Activated T-helper 1 cell treated with anti-CD3 and anti-CD28 coated beads, Interleukin-12 subunit alpha, Interleukin-12 subunit beta, Interleukin-2, Interleukin-4 antibody, amounts not matched to agents 30 ng/mL and 10 ng/mL and 1 ng/mL, durations not matched to agents 14 hours and 24 hours and 36 hours (primary cell): Measurements from ENCODE around the gene SYT5. TPM values are rescaled to one million over a fixed set of nuclear protein-coding genes. Genes with fewer than 3 reads are reported as not detected.
"Not testable (repeated sequence)": the region's sequence is repeated elsewhere in the genome, so short reads cannot be mapped to it uniquely, and the experiment has no call there.

Experiments used
- DNase-seq: peaks from one replicate; pipeline ENCODE4 v3.0.0; 2021; ENCODE audit warnings: low spot score
- H3K27ac Mint-ChIP-seq: one replicate; pipeline ENCODE4 v1.8.0; 2021; ENCODE audit warnings: mild to moderate bottlenecking, mixed read lengths
- H3K27me3 Mint-ChIP-seq: one replicate; pipeline ENCODE4 v1.8.0; 2022; ENCODE audit warnings: mild to moderate bottlenecking, moderate library complexity, mixed read lengths; ENCODE audit not compliant: insufficient read depth
- H3K36me3 Mint-ChIP-seq: one replicate; pipeline ENCODE4 v1.8.0; 2021; ENCODE audit warnings: low read depth, mixed read lengths
- H3K4me1 Mint-ChIP-seq: one replicate; pipeline ENCODE4 v1.8.0; 2021; ENCODE audit warnings: low read depth, mixed read lengths
- H3K4me3 Mint-ChIP-seq: one replicate; pipeline ENCODE4 v1.8.0; 2021; ENCODE audit warnings: mild to moderate bottlenecking, moderate library complexity, mixed read lengths
- H3K9me3 Mint-ChIP-seq: one replicate; pipeline ENCODE4 v1.8.0; 2021; ENCODE audit warnings: mixed read lengths
- intact Hi-C: fragments of 100-400 bp; cut with micrococcal nuclease; formaldehyde crosslinking; loops from one replicate; pipeline ENCODE4 v1.15.1; 2024
- total RNA-seq: library from RNA; stranded (reverse); gene quantifications from 2 replicates; pipeline ENCODE4 v1.2.3, GENCODE V29; 2022

SYT5 gene
- total RNA-seq, 1 donor from 2014 or later: not detected

DNA sequence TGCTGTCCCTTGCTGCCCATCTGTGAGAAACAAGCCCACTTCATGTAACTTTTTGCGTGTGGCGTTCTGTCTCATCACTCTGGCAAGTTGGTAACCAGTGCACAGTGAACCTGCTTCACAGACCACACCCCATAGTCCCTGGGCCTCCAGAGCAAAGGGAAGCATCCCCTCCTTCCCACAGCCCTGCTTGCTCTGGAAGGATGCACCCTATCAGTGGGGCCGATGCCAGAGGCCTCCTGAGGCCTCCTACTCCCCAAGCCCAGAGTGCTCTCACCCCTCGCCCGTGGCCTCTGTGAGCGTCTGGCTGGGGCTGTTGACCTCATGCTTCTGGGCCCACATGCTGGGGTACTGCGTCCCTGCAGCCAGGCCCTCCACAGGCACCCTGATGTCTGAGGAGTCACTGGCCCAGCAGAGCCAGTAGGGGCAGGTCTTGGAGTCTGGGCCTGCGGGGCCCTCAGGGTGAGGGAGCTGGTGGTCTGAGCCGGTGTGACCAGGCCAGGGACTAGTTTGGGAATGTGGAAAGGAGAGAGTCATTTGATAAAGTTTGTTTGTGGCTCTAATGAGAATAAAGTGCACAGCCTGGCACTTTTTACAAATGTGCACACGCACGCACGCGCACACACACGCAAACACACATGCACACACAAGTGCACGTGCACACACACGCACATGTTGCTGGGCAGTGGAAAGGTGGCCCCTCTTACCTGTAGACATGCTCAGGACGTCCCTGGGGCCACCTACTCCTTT, 43.4 kb upstream of the SYT5 start:
- H3K4me1 Mint-ChIP-seq: no peaks in the 10 kb centered on the region
- no peak overlapping the region for H3K4me3 Mint-ChIP-seq
- intact Hi-C loops: no loop called here
- H3K27ac Mint-ChIP-seq: no peak overlapping the region
- peaks cover 5% of the 10 kb centered on the region for H3K9me3 Mint-ChIP-seq
- H3K27me3 Mint-ChIP-seq: no peaks in the 10 kb centered on the region
- no peak for DNase-seq
- H3K36me3 Mint-ChIP-seq: peaks cover 22% of the 10 kb centered on the region

DNA sequence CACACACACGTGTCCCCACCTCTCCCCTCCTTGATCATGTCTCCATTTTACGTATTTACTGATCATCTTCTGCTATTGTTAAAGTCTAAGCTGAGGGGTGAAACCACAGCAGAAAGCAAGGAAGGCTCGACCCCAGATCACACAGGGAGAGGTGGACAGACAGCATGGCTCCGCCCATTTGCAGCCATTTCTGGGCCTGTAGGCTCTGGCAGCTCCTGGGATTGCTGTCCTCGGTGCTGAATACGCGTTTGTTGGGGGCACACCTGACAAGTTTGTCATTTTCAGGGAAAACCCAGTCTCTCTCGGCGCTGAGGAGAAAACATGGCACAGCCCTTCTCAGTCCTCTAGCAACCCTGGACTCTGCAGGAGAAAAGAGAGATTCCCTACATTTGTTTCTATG, 40.4 kb upstream of the SYT5 start:
- DNase-seq: no peak
- Mint-ChIP-seq H3K9me3 (peaks cover 13% of the 10 kb centered on the region), H3K4me3 (no peak overlapping the region), H3K36me3 (peaks cover 14% of the 10 kb centered on the region), H3K27me3 (peaks cover 8% of the 10 kb centered on the region), H3K27ac (no peak overlapping the region), H3K4me1 (peaks cover 11% of the 10 kb centered on the region)
- intact Hi-C loops: no loop called here

DNA sequence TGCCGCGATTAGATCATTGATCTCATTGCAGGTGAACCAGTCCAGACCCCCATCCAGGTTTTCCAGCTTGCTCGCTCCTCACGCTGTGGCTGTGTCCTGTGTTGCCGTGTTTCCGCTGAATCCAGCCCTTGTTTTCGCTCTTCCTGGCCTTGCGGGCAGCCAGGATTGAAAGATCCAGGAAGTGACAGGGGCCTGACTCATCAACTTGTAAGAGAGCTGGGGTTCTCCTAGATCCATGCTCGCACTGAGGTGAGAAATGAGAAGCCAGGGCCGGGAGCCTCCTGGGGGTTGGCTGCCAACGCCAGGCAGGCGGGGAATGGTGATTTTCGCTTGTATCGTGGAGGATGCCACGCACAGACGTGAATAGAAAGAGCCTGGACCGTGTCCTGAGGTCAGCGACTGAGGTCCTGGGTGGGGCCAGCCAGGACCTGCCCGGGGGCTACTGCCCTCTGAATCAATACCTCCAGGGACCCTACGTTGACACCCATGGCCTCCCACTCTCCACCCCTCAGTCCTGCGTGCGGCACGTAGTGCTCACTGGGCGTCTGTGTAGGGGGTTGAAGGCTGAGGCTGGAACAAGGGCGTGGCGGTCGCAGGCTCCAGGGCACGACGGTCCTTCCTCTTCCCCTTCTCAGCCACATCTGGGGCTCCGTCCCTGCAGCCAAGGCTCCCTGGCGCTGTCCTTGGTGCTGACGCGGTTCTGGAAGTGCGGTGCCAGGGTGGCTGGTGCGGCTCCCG, 36.5 kb upstream of the SYT5 start:
- peaks cover 19% of the 10 kb centered on the region for H3K9me3 Mint-ChIP-seq
- peak overlapping the region; percentile 63 for H3K4me3 Mint-ChIP-seq
- H3K27me3 Mint-ChIP-seq: peaks cover 11% of the 10 kb centered on the region
- peaks cover 12% of the 10 kb centered on the region for H3K36me3 Mint-ChIP-seq
- intact Hi-C loops: loop anchor here (1.0 to 2.0 kb wide), 3 partner anchors 38 to 123 kb away; partner anchors contain the start of genes KMT5C and PPP6R1
- DNase-seq: peak; percentile 31
- peak overlapping the region; percentile 67 for H3K27ac Mint-ChIP-seq
- H3K4me1 Mint-ChIP-seq: peaks cover 11% of the 10 kb centered on the region

DNA sequence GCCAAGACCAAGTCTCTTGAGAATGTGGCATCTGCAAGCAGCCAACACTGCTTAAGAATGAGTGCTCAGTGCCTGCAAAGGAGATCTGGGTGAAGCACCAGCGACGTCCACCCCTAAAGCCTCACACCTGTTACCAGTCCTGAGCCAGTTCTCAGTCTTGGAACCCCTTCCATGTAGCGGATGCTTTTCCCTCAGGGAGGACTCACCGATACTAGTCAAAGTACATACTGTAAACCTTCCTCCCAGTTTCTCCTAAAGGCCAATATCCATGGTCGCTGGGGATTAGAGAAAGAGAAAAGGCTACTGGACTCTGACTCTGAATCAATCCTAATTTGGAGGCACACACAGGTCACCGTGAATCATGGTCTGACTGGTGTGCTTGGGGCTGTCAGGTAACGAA, 33.5 kb upstream of the SYT5 start:
- H3K36me3 Mint-ChIP-seq: no peaks in the 10 kb centered on the region
- H3K27me3 Mint-ChIP-seq: peaks cover 14% of the 10 kb centered on the region
- no peak for DNase-seq
- intact Hi-C loops: loop anchor here (5.0 kb wide), 1 partner anchor 204 kb away; no protein-coding TSS in a partner anchor
- H3K4me3 Mint-ChIP-seq: no peak overlapping the region
- H3K9me3 Mint-ChIP-seq: peaks cover 14% of the 10 kb centered on the region
- no peak overlapping the region for H3K27ac Mint-ChIP-seq
- peaks cover 17% of the 10 kb centered on the region for H3K4me1 Mint-ChIP-seq

DNA sequence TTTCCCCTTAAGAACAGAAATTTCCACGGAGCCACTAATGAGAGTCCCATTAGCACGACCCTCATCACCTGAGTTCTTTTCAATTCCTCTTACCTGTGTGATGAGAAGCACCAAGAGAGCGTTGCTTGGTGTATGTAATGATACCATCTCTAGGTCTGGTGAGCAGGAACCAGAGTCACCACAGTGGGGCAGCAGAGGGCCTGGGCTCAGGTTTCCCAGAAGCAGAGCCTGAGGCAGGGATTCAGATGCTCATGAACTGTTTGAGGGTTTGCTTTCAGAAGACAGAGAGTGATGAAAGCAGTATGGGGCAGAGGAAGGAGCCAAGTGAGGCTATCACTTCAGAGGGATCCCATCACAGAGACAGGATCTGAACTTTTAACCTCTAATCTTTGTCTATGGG, 32.4 kb upstream of the SYT5 start:
- H3K4me1 Mint-ChIP-seq: peaks cover 17% of the 10 kb centered on the region
- DNase-seq: peak; percentile 15
- H3K27ac Mint-ChIP-seq: no peak overlapping the region
- peaks cover 14% of the 10 kb centered on the region for H3K27me3 Mint-ChIP-seq
- no peaks in the 10 kb centered on the region for H3K36me3 Mint-ChIP-seq
- no peak overlapping the region for H3K4me3 Mint-ChIP-seq
- intact Hi-C loops: loop anchor here (5.0 kb wide), 1 partner anchor 205 kb away; no protein-coding TSS in a partner anchor
- peaks cover 14% of the 10 kb centered on the region for H3K9me3 Mint-ChIP-seq

DNA sequence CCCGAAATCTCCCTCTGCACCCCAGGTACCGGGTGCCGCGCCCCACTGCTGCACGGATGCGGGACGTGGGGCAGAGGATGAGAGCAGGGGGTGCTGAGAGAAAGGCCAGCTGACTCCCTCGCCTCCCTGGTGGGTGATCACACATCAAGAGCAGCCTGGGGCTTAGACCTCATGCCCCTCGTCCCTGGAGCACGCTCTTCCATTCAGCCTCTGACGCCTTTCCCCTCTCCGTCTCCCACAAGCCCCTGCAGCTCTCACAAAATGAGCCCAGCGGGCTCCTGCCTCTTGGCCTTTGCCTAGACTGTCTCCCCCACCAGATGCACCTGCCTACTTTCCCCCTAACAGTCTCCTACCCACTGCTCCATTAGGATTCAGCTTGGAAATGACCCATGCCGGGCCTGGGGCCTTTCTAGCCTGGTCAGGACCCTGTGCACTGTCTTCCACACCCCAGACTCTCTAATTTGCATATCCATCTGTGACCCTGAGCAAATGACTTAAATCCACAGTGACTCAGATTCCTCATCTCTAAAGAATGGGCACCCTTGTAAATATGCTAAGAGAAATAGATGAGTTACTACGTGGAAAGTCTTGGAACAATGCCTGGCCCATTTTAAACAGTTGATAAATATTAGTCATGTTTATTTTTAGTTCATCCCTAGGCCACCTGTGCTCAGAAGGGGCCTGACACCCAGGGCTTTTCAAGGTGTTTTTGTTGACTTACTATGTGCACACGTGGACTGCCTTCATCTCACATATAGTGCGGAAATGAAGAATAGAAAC, 29.8 kb upstream of the SYT5 start:
- Mint-ChIP-seq H3K9me3 (peaks cover 5% of the 10 kb centered on the region), H3K36me3 (no peaks in the 10 kb centered on the region), H3K27me3 (peaks cover 10% of the 10 kb centered on the region), H3K27ac (no peak overlapping the region), H3K4me3 (no peak overlapping the region), H3K4me1 (peaks cover 11% of the 10 kb centered on the region)
- no peak for DNase-seq
- intact Hi-C loops: loop anchor here (5.0 kb wide), 1 partner anchor 207 kb away; no protein-coding TSS in a partner anchor

DNA sequence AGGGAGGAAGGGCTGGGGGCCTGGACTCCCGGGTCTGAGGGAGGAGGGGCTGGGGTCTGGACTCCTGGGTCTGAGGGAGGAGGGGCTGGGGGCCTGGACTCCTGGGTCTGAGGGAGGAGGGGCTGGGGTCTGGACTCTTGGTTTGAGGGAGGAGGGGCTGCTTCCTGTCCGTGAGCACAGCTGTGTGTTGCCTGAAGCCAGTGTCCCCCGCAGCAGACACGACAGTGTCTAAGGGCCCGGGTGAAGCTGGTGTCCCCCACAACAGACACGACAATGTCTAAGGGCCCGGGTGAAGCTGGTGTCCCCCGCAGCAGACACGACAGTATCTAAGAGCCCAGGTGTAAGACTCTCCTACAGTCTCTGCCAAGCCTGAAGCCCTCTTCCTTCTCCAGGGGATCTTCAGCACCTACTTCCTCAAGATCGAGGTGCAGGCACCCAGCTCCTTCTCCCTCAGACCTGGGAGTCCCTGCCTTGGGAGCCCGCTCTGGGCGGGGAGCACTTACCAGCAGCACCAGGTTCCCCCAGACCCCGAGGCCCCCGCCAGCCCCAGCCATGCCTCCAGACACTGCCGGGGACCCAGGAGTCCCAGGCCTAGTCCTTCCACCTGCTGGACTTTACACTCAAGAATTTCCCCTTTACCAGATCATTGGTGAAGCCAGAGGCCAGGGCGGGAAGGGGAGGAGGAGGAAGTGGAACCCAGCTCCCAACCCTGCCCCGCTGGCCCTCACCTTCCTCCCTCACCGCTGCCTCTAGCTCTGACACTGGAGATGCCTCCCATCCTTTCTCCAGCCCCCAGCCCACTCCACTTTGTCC, 29.0 kb upstream of the SYT5 start, which contains the start of gene PTPRH:
Gene PTPRH (minus strand): TSS at position 622 of the 813 bp plus-strand sequence. CDS start 68 bp downstream, at position 554.
- DNase-seq: no peak
- Mint-ChIP-seq H3K4me3 (no peak within 1 kb of the TSS), H3K4me1 (peaks cover 11% of the 10 kb centered on the region), H3K27me3 (peaks cover 8% of the 10 kb centered on the region), H3K9me3 (peaks cover 5% of the 10 kb centered on the region), H3K27ac (no peak within 1 kb of the TSS), H3K36me3 (no peaks in the 10 kb centered on the region)
- intact Hi-C loops: no loop called here

DNA sequence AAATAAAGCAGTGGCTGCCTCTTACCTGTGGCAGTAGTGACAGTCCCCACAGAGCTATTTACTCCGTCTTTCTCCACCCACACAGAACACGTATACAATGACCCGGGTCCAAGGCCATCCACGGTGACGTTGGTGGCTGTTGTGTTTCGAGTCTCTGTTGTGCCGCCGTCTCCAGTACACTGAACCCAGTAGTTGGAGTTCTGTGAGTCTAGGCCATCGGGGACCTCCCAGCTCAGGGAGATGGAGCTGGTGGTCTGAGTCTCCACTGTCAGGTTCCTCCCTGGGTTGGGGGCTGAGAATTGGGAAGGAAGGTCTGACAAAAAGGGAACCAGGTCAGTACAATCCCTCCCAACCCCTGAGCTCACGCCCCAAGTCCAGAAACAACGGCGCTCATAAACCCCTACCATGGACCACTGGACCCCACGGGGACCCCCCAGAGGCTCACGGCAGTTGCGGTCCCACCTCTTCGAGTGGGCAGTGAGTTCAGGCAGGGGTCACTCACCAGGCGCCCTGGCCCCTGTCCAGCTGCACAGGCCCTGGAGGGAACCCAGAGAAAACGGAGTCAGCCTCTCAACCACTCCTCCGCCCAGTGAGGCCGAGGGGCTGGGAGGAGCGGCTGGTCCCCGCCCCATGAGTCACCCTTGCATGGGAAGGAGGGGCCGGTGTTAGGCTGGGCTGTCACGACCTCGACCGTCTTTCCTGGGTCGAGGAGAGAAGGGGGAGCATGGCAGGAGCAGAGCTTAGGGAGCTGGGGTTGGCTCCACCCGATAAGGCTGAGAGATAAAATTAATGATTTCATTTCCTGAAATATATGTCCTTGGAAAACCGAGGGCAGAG, 26.8 kb upstream of the SYT5 start:
- Mint-ChIP-seq H3K27me3 (peaks cover 8% of the 10 kb centered on the region), H3K27ac (peak overlapping the region; percentile 82), H3K9me3 (no peaks in the 10 kb centered on the region), H3K36me3 (no peaks in the 10 kb centered on the region), H3K4me3 (no peak overlapping the region), H3K4me1 (peaks cover 11% of the 10 kb centered on the region)
- intact Hi-C loops: no loop called here
- no peak for DNase-seq

DNA sequence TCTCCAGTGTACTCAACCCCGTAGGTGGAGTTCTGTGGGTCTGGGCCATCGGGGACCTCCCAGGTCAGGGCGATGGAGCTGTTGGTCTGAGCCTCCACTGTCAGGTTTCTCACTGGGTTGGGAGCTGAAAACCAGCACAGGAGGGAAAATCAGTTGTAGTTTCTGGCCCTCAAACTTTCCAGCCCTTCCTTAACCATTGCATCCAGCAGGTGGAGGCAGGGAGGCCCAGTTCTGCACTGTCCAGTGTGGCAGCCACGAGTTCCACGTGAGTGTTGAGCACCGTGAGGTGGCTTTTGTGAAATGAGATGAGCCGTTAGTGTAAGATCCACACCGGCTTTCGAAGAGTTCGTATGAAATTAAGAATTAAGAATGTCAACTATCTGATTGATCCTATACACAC, 22.1 kb upstream of the SYT5 start:
- H3K27ac Mint-ChIP-seq, H3K4me1 Mint-ChIP-seq, H3K36me3 Mint-ChIP-seq, intact Hi-C loops, DNase-seq, H3K4me3 Mint-ChIP-seq, H3K9me3 Mint-ChIP-seq, H3K27me3 Mint-ChIP-seq: not testable (repeated sequence)

DNA sequence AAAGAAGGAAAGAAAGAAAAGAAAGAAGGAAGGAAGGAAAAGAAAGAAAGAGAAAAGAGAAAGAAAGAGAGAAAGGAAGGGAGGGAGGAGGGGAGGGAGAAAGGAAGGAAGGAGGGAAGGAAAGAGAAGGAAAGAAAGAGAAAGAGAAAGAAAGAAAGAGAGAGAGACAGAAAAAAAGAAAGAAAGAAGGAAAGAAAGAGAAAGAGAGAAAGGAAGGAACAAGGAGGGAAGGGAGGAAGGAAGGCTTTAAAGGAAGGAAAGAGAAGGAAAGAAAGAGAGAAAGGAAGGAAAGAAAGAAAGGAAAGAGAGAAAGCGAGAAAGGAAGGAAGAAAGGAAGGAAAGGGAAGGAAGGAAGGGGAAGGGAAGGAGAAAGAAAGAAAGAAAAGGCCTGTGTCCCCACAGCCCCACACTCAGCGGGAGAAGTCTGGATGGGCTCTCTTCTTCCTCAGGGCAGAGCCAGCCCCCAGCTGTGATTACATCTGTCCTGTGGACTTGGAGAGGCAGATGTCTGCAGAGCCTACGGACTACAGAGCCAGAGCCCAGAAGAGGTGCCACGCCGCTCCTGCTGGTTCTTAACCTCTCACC, 19.6 kb upstream of the SYT5 start:
- H3K4me1 Mint-ChIP-seq: no peaks in the 10 kb centered on the region
- no peaks in the 10 kb centered on the region for H3K36me3 Mint-ChIP-seq
- intact Hi-C loops: no loop called here
- no peak overlapping the region for H3K4me3 Mint-ChIP-seq
- no peaks in the 10 kb centered on the region for H3K9me3 Mint-ChIP-seq
- peaks cover 7% of the 10 kb centered on the region for H3K27me3 Mint-ChIP-seq
- H3K27ac Mint-ChIP-seq: no peak overlapping the region
- DNase-seq: no peak

DNA sequence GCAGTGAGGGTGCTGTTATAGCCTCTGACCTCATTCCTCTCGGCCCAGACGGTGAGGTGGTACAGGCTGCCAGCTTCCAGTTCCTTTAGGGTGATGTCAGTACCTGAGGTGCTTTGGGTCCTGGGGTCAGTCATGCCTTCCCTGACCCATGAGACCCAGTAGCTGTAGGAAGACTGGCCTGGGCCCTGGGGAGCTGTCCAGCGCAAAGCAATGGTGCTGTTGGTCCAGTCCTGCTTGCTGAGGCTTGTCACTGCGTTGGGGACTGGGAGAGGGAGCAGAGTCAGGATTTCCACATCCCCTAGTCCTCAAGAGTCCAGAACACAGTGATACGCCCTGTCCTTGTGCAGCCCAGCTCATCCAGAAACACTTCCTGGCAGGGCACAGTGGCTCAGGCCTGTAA, 18.6 kb upstream of the SYT5 start:
- intact Hi-C loops: no loop called here
- H3K27me3 Mint-ChIP-seq: peaks cover 8% of the 10 kb centered on the region
- no peaks in the 10 kb centered on the region for H3K9me3 Mint-ChIP-seq
- H3K27ac Mint-ChIP-seq: no peak overlapping the region
- H3K36me3 Mint-ChIP-seq: no peaks in the 10 kb centered on the region
- DNase-seq: no peak
- H3K4me1 Mint-ChIP-seq: no peaks in the 10 kb centered on the region
- no peak overlapping the region for H3K4me3 Mint-ChIP-seq
